ENCODE data around the gene UTP3. TPM values are rescaled to one million over a fixed set of nuclear protein-coding genes. Genes with fewer than 3 reads are reported as not detected.

The UTP3 gene
- total and polyA plus RNA-seq, 2 donors (not counting 3 experiments of a cell fraction or from before 2014, with no cell fraction given), result 8.7 to 32.8 TPM

DNA sequence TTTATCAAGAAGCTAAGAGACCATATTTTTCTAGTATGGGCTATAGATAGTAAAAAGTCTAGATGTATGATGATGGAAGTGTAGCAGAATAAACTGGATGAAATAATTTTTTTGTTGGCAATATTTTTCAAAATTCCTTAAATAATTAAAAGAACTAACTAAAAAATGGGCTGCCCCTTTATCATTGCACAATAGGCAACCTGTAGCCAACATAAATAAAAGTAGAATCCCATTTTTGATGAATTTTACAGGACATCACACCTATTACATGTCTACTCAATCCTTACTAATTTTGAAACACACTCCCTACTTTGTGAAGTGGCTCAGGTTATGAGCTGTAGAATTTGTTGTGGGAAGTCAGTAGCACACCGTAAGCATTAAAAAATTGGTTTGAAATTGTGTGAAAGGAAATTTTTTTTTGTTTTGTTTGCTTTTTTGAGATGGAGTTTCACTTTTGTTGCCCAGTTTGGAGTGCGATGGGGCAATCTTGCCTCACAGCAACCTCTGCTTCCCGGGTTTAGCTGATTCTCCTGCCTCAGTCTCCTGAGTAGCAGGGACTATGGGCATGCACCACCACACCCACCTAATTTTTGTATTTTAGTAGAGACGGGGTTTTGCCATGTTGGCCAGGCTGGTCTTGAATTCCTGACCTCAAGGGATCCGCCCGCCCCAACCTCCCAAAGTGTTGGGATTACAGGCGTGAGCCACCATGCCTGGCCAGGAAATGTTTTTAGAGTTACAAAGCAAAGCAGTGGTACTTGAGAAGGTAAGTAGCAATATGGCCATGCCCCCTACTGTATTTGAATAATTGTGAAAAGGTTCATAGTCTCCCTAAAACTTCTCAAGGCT is 24.5 kb downstream of the UTP3 start:
- H3K36me3 ChIP-seq (ENCODE audit: control insufficient read depth in 2 of 2, extremely low read depth in 1 of 2, insufficient read depth in 2 of 2, low read length in 2 of 2), result no peaks in the 10 kb centered on the region
- no peaks in the 10 kb centered on the region for H3K9me3 ChIP-seq (replicated peaks; ENCODE audit: control insufficient read depth, insufficient read depth, low read length)
- FAIRE-seq (no peak), DNase-seq (ENCODE audit: low read depth, low spot score) (no peak)
- intact Hi-C loops (cut with micrococcal nuclease), result no loop called here
- peaks cover 5% of the 10 kb centered on the region for H3K4me1 ChIP-seq (ENCODE audit: control insufficient read depth, extremely low read depth, insufficient read depth, low read length)
- CTCF ChIA-PET, result no interaction called here
- no peak for TF ChIP-seq GATA2 (IDR thresholded peaks at IDR 0.05; ENCODE audit: insufficient read depth, insufficient read length, low read depth, low read length)
- TF ChIP-seq POLR2A (IDR thresholded peaks at IDR 0.05; ENCODE audit: low read depth, low read length), result no peak
- TF ChIP-seq MAX (IDR thresholded peaks at IDR 0.05; ENCODE audit: insufficient read depth, insufficient read length), result no peak
- TF ChIP-seq FOS (IDR thresholded peaks at IDR 0.05; ENCODE audit: borderline replicate concordance, insufficient read depth, low read length), result no peak
- no peak for TF ChIP-seq MYC (IDR thresholded peaks at IDR 0.05; ENCODE audit: low read depth, low read length)
- POLR2A ChIA-PET, result no interaction called here
- no peak overlapping the region for H3K4me3 ChIP-seq (replicated peaks in 1 of 3; ENCODE audit: insufficient read depth in 1 of 3, low read depth in 1 of 3, low read length in 3 of 3)
- H3K4me2 ChIP-seq (ENCODE audit: insufficient read depth, low read length), result no peak overlapping the region
- H2AFZ ChIP-seq (ENCODE audit: low read depth, low read length), result no peak overlapping the region
- BruUV-seq (replicated peaks), result no TSS peak
- dilution Hi-C loops (cut with MboI; ENCODE audit: extremely low pct_ligation_motif_present, low sequenced_read_pairs), result no loop called here
- H3K27me3 ChIP-seq (ENCODE audit: control insufficient read depth in 2 of 2, insufficient read depth in 2 of 2, low read length in 2 of 2), result no peaks in the 10 kb centered on the region
- H3K9ac ChIP-seq (replicated peaks; ENCODE audit: extremely low read depth, insufficient read depth, low read length), result no peak overlapping the region
- H3K27ac ChIP-seq (ENCODE audit: insufficient read depth, low read depth, low read length), result no peak overlapping the region
- H3K9me1 ChIP-seq (replicated peaks; ENCODE audit: control insufficient read depth, extremely low read depth, insufficient read depth, low read length), result no peaks in the 10 kb centered on the region
- peaks cover 42% of the 10 kb centered on the region for H3K79me2 ChIP-seq (ENCODE audit: control insufficient read depth, insufficient read depth, low read length)
- no peaks in the 10 kb centered on the region for H4K20me1 ChIP-seq (replicated peaks; ENCODE audit: control insufficient read depth, extremely low read depth, insufficient read depth, low read length)

DNA sequence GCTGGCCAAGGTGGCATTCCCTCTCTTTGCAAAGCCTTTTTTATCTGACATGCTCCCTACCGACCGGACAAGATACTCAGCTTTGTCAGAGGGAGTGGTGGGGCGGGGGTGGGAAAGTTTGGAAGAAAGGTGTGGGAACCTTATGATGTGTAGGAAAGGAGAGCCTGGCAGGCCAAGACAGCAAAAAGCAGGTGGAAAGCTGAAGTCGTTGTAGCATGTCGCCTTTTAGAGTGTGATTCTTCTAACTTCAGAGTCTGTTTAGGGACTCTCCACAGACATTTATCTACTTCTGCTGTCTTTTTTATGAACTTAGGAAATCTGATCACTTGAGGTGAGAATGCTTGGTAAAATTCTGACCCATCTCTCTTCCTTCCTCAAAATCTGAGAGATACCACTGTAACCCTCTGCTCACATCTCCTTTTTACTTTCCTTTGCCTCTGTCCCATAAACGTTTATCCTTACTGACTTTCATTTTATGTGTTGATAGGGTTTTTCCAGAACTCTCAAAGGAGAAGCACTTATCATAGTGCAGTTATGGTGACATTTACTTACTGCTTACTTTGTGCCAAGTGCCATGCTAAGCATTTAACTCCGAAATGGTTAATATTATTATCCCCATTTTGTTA is 25.2 kb downstream of the UTP3 start:
- Histone ChIP-seq H2AFZ (ENCODE audit: low read depth, low read length) (no peak overlapping the region), H3K4me3 (replicated peaks in 1 of 3; ENCODE audit: insufficient read depth in 1 of 3, low read depth in 1 of 3, low read length in 3 of 3) (no peak overlapping the region), H3K36me3 (ENCODE audit: control insufficient read depth in 2 of 2, extremely low read depth in 1 of 2, insufficient read depth in 2 of 2, low read length in 2 of 2) (no peaks in the 10 kb centered on the region), H3K4me1 (ENCODE audit: control insufficient read depth, extremely low read depth, insufficient read depth, low read length) (peaks cover 5% of the 10 kb centered on the region), H3K27ac (ENCODE audit: insufficient read depth, low read depth, low read length) (no peak overlapping the region), H3K79me2 (ENCODE audit: control insufficient read depth, insufficient read depth, low read length) (peaks cover 36% of the 10 kb centered on the region), H3K4me2 (ENCODE audit: insufficient read depth, low read length) (no peak overlapping the region), H4K20me1 (replicated peaks; ENCODE audit: control insufficient read depth, extremely low read depth, insufficient read depth, low read length) (no peaks in the 10 kb centered on the region), H3K9ac (replicated peaks; ENCODE audit: extremely low read depth, insufficient read depth, low read length) (no peak overlapping the region), H3K27me3 (ENCODE audit: control insufficient read depth in 2 of 2, insufficient read depth in 2 of 2, low read length in 2 of 2) (no peaks in the 10 kb centered on the region), H3K9me1 (replicated peaks; ENCODE audit: control insufficient read depth, extremely low read depth, insufficient read depth, low read length) (no peaks in the 10 kb centered on the region), H3K9me3 (replicated peaks; ENCODE audit: control insufficient read depth, insufficient read depth, low read length) (no peaks in the 10 kb centered on the region)
- no peak for FAIRE-seq
- intact Hi-C loops (cut with micrococcal nuclease) (no loop called here), dilution Hi-C loops (cut with MboI; ENCODE audit: extremely low pct_ligation_motif_present, low sequenced_read_pairs) (no loop called here)
- no TSS peak for BruUV-seq (replicated peaks)
- ChIA-PET POLR2A (no interaction called here), CTCF (no interaction called here)
- no peak for DNase-seq (ENCODE audit: low read depth, low spot score)
- TF ChIP-seq EZH2 (IDR thresholded peaks at IDR 0.05; ENCODE audit: borderline replicate concordance, low read depth, low read length, severe bottlenecking) (no peak), JUN (IDR thresholded peaks at IDR 0.05; ENCODE audit: borderline replicate concordance, insufficient read depth, insufficient read length, low read depth) (no peak), GATA2 (IDR thresholded peaks at IDR 0.05; ENCODE audit: insufficient read depth, insufficient read length, low read depth, low read length) (no peak), CTCF (IDR thresholded peaks at IDR 0.05; ENCODE audit: extremely low read depth in 1 of 2, insufficient read depth in 1 of 2, low read depth in 1 of 2, low read length in 2 of 2) (no peak), FOS (IDR thresholded peaks at IDR 0.05; ENCODE audit: borderline replicate concordance, insufficient read depth, low read length) (no peak), MAX (IDR thresholded peaks at IDR 0.05; ENCODE audit: insufficient read depth, insufficient read length) (no peak), POLR2A (IDR thresholded peaks at IDR 0.05; ENCODE audit: low read depth, low read length) (no peak), MYC (IDR thresholded peaks at IDR 0.05; ENCODE audit: low read depth, low read length) (no peak), POLR2AphosphoS5 (IDR thresholded peaks at IDR 0.05; ENCODE audit: insufficient read depth, low read depth, low read length) (no peak)

Measured in endothelial cell of umbilical vein (primary cell).